Hepatocyte (in vitro differentiated cells): Measurements from ENCODE around the gene WWTR1.

Source experiments
- EZH2phosphoT487 ChIP-seq: fragments of 200-600 bp; sonication (generic); IDR thresholded peaks from one replicate; pipeline ENCODE4 v1.6.1; 2018; ENCODE audit warnings: antibody characterized with exemption, mild to moderate bottlenecking, low read depth, moderate library complexity; ENCODE audit not compliant: unreplicated experiment, severe bottlenecking
- TF ChIP-seq, protein P1 (sequence below): fragments of 200-600 bp; sonication (generic); IDR thresholded peaks from 2 replicates; pipeline ENCODE4 v1.5.1; 2016; ENCODE audit warnings: antibody characterized with exemption, mild to moderate bottlenecking; ENCODE audit not compliant: poor library complexity

DNA sequence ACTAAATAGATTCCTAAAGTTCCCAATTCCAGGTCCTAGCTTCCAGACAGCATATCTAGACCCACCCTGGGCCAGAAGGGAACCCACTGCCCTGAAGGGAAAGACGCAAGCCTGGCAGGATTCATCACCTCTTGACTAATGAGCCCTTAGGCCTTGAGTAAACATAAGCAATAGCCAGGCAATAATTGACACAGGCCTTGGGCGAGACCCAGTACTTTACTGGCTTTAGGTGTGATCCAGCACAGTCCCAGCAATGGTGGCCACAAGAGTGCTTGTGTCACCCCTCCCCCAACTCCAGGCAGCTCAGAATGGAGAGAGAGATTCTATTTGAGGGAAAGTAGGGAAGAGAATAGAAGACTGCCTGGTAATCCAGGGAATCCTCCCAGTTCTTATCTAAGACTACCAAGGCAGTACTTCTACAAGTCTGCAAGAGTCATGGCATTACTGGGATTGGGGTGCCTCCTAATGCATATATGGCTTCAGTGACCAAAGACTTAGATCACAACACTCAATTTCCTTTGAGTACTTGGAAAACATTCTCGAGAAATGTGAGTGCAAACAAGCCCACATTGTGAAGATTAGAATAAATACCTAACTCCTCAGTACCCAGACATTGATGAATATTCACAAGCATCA, 30.4 kb upstream of the WWTR1 start:
- TF ChIP-seq, protein P1, sequence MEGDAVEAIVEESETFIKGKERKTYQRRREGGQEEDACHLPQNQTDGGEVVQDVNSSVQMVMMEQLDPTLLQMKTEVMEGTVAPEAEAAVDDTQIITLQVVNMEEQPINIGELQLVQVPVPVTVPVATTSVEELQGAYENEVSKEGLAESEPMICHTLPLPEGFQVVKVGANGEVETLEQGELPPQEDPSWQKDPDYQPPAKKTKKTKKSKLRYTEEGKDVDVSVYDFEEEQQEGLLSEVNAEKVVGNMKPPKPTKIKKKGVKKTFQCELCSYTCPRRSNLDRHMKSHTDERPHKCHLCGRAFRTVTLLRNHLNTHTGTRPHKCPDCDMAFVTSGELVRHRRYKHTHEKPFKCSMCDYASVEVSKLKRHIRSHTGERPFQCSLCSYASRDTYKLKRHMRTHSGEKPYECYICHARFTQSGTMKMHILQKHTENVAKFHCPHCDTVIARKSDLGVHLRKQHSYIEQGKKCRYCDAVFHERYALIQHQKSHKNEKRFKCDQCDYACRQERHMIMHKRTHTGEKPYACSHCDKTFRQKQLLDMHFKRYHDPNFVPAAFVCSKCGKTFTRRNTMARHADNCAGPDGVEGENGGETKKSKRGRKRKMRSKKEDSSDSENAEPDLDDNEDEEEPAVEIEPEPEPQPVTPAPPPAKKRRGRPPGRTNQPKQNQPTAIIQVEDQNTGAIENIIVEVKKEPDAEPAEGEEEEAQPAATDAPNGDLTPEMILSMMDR = no peak
- TF ChIP-seq EZH2phosphoT487 = no peak
